Gastrocnemius medialis (tissue), 4 donors: ENCODE results near the gene CCDC74A.
"Not testable (repeated sequence)": the region's sequence is repeated elsewhere in the genome, so short reads cannot be mapped to it uniquely, and the experiment has no call there.

Source experiments
- POLR2A ChIP-seq, 2 donors: fragments of 450-650 bp; IDR thresholded peaks; one replicate each; pipeline ENCODE4 v1.6.1; 2017; ENCODE audit warnings: antibody characterized with exemption in 2 of 2, mild to moderate bottlenecking in 2 of 2, moderate library complexity in 2 of 2
- TF ChIP-seq, protein P1 (sequence below), 5 experiments: fragments of 450-650 bp in 3 of 5; fragments of 200-600 bp in 2 of 5; sonication (generic) in 2 of 5; IDR thresholded peaks in 4 of 5; conservative IDR thresholded peaks in 1 of 5; 1 replicate in 4 of 5; 2 replicates in 1 of 5; pipeline ENCODE4 v1.5.1; 2016 to 2019; ENCODE audit warnings: antibody characterized with exemption in 5 of 5, mild to moderate bottlenecking in 3 of 5, moderate library complexity in 3 of 5

DNA sequence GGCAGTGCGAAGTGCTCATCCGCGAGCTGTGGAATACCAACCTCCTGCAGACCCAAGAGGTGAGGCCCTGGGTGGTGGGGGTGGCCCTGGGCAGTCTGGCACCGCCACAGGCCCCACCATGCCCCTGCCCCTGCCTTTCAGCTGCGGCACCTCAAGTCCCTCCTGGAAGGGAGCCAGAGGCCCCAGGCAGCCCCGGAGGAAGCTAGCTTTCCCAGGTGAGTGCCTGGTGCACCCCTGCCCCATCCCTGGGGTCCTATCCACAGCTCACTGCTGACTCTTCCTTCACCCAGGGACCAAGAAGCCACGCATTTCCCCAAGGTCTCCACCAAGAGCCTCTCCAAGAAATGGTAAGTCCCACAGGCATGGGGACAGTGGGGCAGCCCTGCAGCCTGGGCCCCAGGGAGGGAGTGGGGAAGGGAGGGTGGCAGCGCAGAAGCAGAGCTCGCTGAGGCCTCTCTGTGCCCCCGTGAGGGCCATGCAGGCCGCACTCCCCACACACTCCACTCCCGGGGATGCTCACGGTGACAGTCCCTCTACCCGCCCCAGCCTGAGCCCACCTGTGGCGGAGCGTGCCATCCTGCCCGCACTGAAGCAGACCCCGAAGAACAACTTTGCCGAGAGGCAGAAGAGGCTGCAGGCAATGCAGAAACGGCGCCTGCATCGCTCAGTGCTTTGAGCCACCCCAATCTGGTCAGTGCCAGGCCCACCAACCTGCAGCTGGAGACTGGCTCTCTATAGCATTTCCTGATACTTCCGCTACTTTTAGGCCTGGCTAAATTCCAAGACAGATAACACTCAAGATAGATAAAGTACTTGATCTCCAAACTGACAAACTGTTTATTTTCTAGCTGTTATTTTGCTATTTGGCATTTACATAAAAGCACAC lies 5.3 kb downstream of the CCDC74A start:
- not testable (repeated sequence) for TF ChIP-seq POLR2A (IDR thresholded peaks at IDR 0.05)
- TF ChIP-seq, protein P1, sequence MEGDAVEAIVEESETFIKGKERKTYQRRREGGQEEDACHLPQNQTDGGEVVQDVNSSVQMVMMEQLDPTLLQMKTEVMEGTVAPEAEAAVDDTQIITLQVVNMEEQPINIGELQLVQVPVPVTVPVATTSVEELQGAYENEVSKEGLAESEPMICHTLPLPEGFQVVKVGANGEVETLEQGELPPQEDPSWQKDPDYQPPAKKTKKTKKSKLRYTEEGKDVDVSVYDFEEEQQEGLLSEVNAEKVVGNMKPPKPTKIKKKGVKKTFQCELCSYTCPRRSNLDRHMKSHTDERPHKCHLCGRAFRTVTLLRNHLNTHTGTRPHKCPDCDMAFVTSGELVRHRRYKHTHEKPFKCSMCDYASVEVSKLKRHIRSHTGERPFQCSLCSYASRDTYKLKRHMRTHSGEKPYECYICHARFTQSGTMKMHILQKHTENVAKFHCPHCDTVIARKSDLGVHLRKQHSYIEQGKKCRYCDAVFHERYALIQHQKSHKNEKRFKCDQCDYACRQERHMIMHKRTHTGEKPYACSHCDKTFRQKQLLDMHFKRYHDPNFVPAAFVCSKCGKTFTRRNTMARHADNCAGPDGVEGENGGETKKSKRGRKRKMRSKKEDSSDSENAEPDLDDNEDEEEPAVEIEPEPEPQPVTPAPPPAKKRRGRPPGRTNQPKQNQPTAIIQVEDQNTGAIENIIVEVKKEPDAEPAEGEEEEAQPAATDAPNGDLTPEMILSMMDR (IDR thresholded peaks at IDR 0.05 in 4 of 5, conservative IDR thresholded peaks at IDR 0.05 in 1 of 5): not testable (repeated sequence)
